ENCODE measurements around the gene NOD2. TPM values are rescaled to one million over a fixed set of nuclear protein-coding genes. Genes with fewer than 3 reads are reported as not detected.

NOD2 gene
- total RNA-seq, 1 experiment from 2014 or later = 5.4 TPM

- H3K36me3 ChIP-seq (ENCODE audit: control insufficient read depth in 1 of 2, insufficient read depth in 2 of 2, low read length in 2 of 2) = no peaks in the 10 kb centered on the region
- no peaks in the 10 kb centered on the region for H3K79me2 ChIP-seq (ENCODE audit: insufficient read depth, low read length)
- H3K4me2 ChIP-seq (ENCODE audit: low read length) = no peak overlapping the region
- DNase-seq (ENCODE audit: low read depth, low spot score) = no peak
- no peaks in the 10 kb centered on the region for H3K9me2 ChIP-seq (ENCODE audit: insufficient read depth)
- H3K9ac ChIP-seq (ENCODE audit: low read length) = no peak overlapping the region
- no peak for ATAC-seq
- no peak overlapping the region for H3K4me3 ChIP-seq (replicated peaks in 1 of 2; ENCODE audit: low read depth in 1 of 2, low read length in 2 of 2)
- no peaks in the 10 kb centered on the region for H3K27me3 ChIP-seq (ENCODE audit: insufficient read depth, low read length)
- H3K9me3 ChIP-seq (ENCODE audit: control insufficient read depth in 1 of 2, insufficient read depth in 1 of 2, low read depth in 1 of 2, low read length in 2 of 2) = no peaks in the 10 kb centered on the region
- ChIA-PET POLR2A (no interaction called here), RAD21 (ENCODE audit: low non-redundant PET in 1 of 2, low total read pairs in 2 of 2, uncharacterized antibody in 2 of 2, unreplicated experiment in 2 of 2) (no interaction called here), CTCF (interaction anchor here (1.5 kb wide), 1 partner anchor 63 kb away, joined by 9 read pairs; no protein-coding TSS in a partner anchor)
- no peak overlapping the region for H2AFZ ChIP-seq (ENCODE audit: low read depth, low read length, poor library complexity, severe bottlenecking)
- H3K27ac ChIP-seq (ENCODE audit: low read depth, low read length) = no peak overlapping the region
- no peaks in the 10 kb centered on the region for H4K20me1 ChIP-seq (ENCODE audit: insufficient read depth)
- no peak for TF ChIP-seq POLR2A (IDR thresholded peaks at IDR 0.05; ENCODE audit: borderline replicate concordance, extremely low read depth, insufficient read depth, insufficient read length)
- TF ChIP-seq JUND (IDR thresholded peaks at IDR 0.05) = no peak
- H3K4me1 ChIP-seq (ENCODE audit: control insufficient read depth in 1 of 2, insufficient read depth in 2 of 2, low read length in 2 of 2) = peaks cover 2 to 15% of the 10 kb centered on the region in 2 experiments; a peak in 2 of 4 replicates
- BruUV-seq (replicated peaks) = no TSS peak
- intact Hi-C loops (cut with micrococcal nuclease) = no loop called here
These were observed 50.3 kb downstream of the NOD2 start for GRCh38 chr16:50743581-50744225.

- intact Hi-C loops (cut with micrococcal nuclease) = no loop called here
- ChIA-PET CTCF (interaction anchor here (1.5 kb wide), 1 partner anchor 61 kb away, joined by 9 read pairs; no protein-coding TSS in a partner anchor), RAD21 (ENCODE audit: low non-redundant PET in 1 of 2, low total read pairs in 2 of 2, uncharacterized antibody in 2 of 2, unreplicated experiment in 2 of 2) (no interaction called here), POLR2A (no interaction called here)
- Histone ChIP-seq H3K79me2 (ENCODE audit: insufficient read depth, low read length) (no peaks in the 10 kb centered on the region), H3K9me2 (ENCODE audit: insufficient read depth) (no peaks in the 10 kb centered on the region), H3K27me3 (ENCODE audit: insufficient read depth, low read length) (no peaks in the 10 kb centered on the region), H3K9ac (ENCODE audit: low read length) (no peak overlapping the region), H3K27ac (ENCODE audit: low read depth, low read length) (no peak overlapping the region), H4K20me1 (ENCODE audit: insufficient read depth) (no peaks in the 10 kb centered on the region), H3K4me3 (replicated peaks in 1 of 2; ENCODE audit: low read depth in 1 of 2, low read length in 2 of 2) (no peak overlapping the region), H3K4me2 (ENCODE audit: low read length) (no peak overlapping the region), H3K36me3 (ENCODE audit: control insufficient read depth in 1 of 2, insufficient read depth in 2 of 2, low read length in 2 of 2) (no peaks in the 10 kb centered on the region), H3K4me1 (ENCODE audit: control insufficient read depth in 1 of 2, insufficient read depth in 2 of 2, low read length in 2 of 2) (peaks cover 2 to 15% of the 10 kb centered on the region in 2 experiments; a peak in 2 of 4 replicates), H2AFZ (ENCODE audit: low read depth, low read length, poor library complexity, severe bottlenecking) (no peak overlapping the region), H3K9me3 (ENCODE audit: control insufficient read depth in 1 of 2, insufficient read depth in 1 of 2, low read depth in 1 of 2, low read length in 2 of 2) (no peaks in the 10 kb centered on the region)
- TF ChIP-seq SP1 (IDR thresholded peaks at IDR 0.05; ENCODE audit: low read depth) (no peak), ZNF274 (IDR thresholded peaks at IDR 0.05; ENCODE audit: low read depth, low read length) (no peak), SIN3A (IDR thresholded peaks at IDR 0.05; ENCODE audit: low read depth) (no peak), SRF (IDR thresholded peaks at IDR 0.05; ENCODE audit: low read depth) (no peak), EZH2phosphoT487 (IDR thresholded peaks at IDR 0.05; ENCODE audit: borderline replicate concordance) (no peak)
- no TSS peak for BruUV-seq (replicated peaks)
- ATAC-seq (no peak), DNase-seq (ENCODE audit: low read depth, low spot score) (no peak)
These were observed 51.5 kb downstream of the NOD2 start for GRCh38 chr16:50744881-50745280.
